Neural cell (in vitro differentiated cells): ENCODE data around the gene AHCYL1. TPM values are rescaled to one million over a fixed set of nuclear protein-coding genes. Genes with fewer than 3 reads are reported as not detected.

Source experiments
- H2AFZ ChIP-seq: fragments of 200-600, 300-800 bp; sonication (generic), shearing (Covaris generic); 2 replicates; pipeline ENCODE4 v1.6.0; 2014; ENCODE audit warnings: low read depth, mild to moderate bottlenecking, antibody characterized with exemption, low read length, moderate library complexity
- H3F3A ChIP-seq: fragments of 200-600 bp; shearing (Covaris generic); 2 replicates; pipeline ENCODE4 v1.6.1; 2016; ENCODE audit warnings: mild to moderate bottlenecking, moderate library complexity, mixed read lengths, antibody characterized with exemption, low read length; ENCODE audit not compliant: insufficient read depth, poor library complexity, severe bottlenecking
- H3K27ac ChIP-seq: fragments of 200-600, 300-800 bp; sonication (generic), shearing (Covaris generic); 2 replicates; pipeline ENCODE4 v1.5.1; 2014; ENCODE audit warnings: mild to moderate bottlenecking, low read length, moderate library complexity
- H3K27me3 ChIP-seq: fragments of 300-800, 200-600 bp; sonication (generic), shearing (Covaris generic); 2 replicates; pipeline ENCODE4 v1.6.0; 2014; ENCODE audit warnings: mild to moderate bottlenecking, low read depth, low read length, moderate library complexity; ENCODE audit not compliant: insufficient read depth
- H3K36me3 ChIP-seq: fragments of 300-800, 200-600 bp; sonication (generic), shearing (Covaris generic); 2 replicates; pipeline ENCODE4 v1.5.1; 2014; ENCODE audit warnings: mild to moderate bottlenecking, antibody characterized with exemption, low read length, moderate library complexity; ENCODE audit not compliant: insufficient read depth
- H3K4me2 ChIP-seq: fragments of 300-800, 200-600 bp; sonication (generic), shearing (Covaris generic); 2 replicates; pipeline ENCODE4 v1.6.0; 2014; ENCODE audit warnings: mild to moderate bottlenecking, low read length
- H3K4me3 ChIP-seq: fragments of 300-800, 200-600 bp; sonication (generic), shearing (Covaris generic); 2 replicates; pipeline ENCODE4 v1.5.1; 2014; ENCODE audit warnings: mild to moderate bottlenecking, low read length, moderate library complexity
- H3K79me2 ChIP-seq: fragments of 200-600 bp; shearing (Covaris generic); replicated peaks from 2 replicates; pipeline ENCODE4 v1.6.0; 2014; ENCODE audit warnings: mild to moderate bottlenecking, low read length, moderate library complexity; ENCODE audit not compliant: insufficient read depth
- H3K9ac ChIP-seq: fragments of 300-800, 200-600 bp; sonication (generic), shearing (Covaris generic); 2 replicates; pipeline ENCODE4 v1.6.1; 2016; ENCODE audit warnings: mild to moderate bottlenecking, low read length, mixed read lengths
- H3K9me2 ChIP-seq: fragments of 200-600 bp; shearing (Covaris generic); 2 replicates; pipeline ENCODE4 v1.6.1; 2016; ENCODE audit warnings: mild to moderate bottlenecking, low read length, mixed read lengths; ENCODE audit not compliant: insufficient read depth
- H3K9me3 ChIP-seq: fragments of 200-600, 300-800 bp; sonication (generic), shearing (Covaris generic); 2 replicates; pipeline ENCODE4 v1.6.1; 2016; ENCODE audit warnings: mild to moderate bottlenecking, mixed run types, low read length, moderate library complexity, mixed read lengths
- H4K20me1 ChIP-seq: fragments of 200-600 bp; shearing (Covaris generic); 2 replicates; pipeline ENCODE4 v1.6.1; 2016; ENCODE audit warnings: mild to moderate bottlenecking, mixed run types; ENCODE audit not compliant: insufficient read depth
- POLR2AphosphoS5 ChIP-seq: IDR thresholded peaks from 2 replicates; pipeline ENCODE4 v1.6.1; 2012
- RAD21 ChIP-seq: fragments of 450-650 bp; conservative IDR thresholded peaks from 2 replicates; pipeline ENCODE4 v1.6.1; 2014; ENCODE audit warnings: antibody characterized with exemption, mild to moderate bottlenecking, moderate library complexity
- polyA plus RNA-seq: library from polyadenylated mRNA; depleted of rRNA; stranded (reverse); fragments of >200 nt; gene quantifications from 2 replicates; pipeline ENCODE4 v1.2.3, GENCODE V29; 2014

AHCYL1 gene
- polyA plus RNA-seq, 1 donor from 2014 or later: 48.7 TPM

DNA sequence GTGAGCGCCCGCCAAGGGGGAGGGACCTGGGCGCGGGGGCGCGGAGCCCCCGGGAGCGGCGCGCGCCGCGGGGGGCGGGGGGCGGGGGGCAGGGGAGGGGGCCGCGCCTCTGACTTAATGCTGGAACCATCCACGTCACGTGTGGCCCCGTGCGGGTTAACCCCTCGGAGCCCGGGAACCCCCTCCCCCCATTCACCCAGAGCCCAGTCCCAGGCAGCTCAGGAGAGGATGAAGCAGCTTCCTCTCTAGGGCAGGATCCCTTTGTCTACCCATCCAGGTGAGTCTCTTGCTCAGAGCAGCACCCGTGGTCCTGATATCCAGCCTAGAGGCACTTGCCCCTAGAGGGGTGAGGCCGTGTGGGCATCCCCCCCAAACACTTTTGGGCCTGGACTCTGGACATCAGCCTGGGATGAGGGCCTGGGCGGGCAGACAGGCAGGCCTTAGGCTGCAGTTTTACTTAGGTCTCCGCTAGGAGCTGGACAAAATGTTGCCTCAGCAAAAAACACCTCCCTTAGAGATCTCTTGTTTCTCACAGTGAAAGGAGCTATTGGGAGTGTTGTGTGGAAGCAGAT is 86.2 kb downstream of the AHCYL1 start, which contains the start of gene ALX3:
TSS of gene ALX3 (minus strand) at position 2 of the 572 bp plus-strand sequence. CDS start 60 bp downstream, outside the sequence.
- no peaks in the 10 kb centered on the region for H3K36me3 ChIP-seq
- H3K4me2 ChIP-seq: no peak within 1 kb of the TSS
- no peak within 1 kb of the TSS for H3K9ac ChIP-seq
- H3F3A ChIP-seq: no peaks in the 10 kb centered on the region
- H4K20me1 ChIP-seq: no peaks in the 10 kb centered on the region
- H3K79me2 ChIP-seq: no peaks in the 10 kb centered on the region
- H3K4me3 ChIP-seq: no peak within 1 kb of the TSS
- H3K27ac ChIP-seq: no peak within 1 kb of the TSS
- H3K9me2 ChIP-seq: no peaks in the 10 kb centered on the region
- TF ChIP-seq POLR2AphosphoS5 (peak; percentile 3), RAD21 (no peak)
- no peaks in the 10 kb centered on the region for H3K9me3 ChIP-seq
- H2AFZ ChIP-seq: no peak within 1 kb of the TSS
- peaks cover 90% of the 10 kb centered on the region for H3K27me3 ChIP-seq

Other genes starting within 250 kb of the AHCYL1 start
- 150 and 195 TPM in 2 replicates for gene GSTM3, start 243.7 kb upstream of the AHCYL1 start, polyA plus RNA-seq
- not detected in 2 replicates for gene EPS8L3, start 220.8 kb upstream of the AHCYL1 start, polyA plus RNA-seq
- gene CSF1, start 73.9 kb upstream of the AHCYL1 start, polyA plus RNA-seq: 0.08 and 0.30 TPM in 2 replicates
- 178 and 197 TPM in 2 replicates for gene STRIP1, start 49.9 kb downstream of the AHCYL1 start, polyA plus RNA-seq
- gene ALX3, start 85.9 kb downstream of the AHCYL1 start, polyA plus RNA-seq: not detected in 2 replicates
- not detected in 2 replicates for gene UBL4B, start 127.7 kb downstream of the AHCYL1 start, polyA plus RNA-seq
- gene SLC6A17, start 165.7 kb downstream of the AHCYL1 start, polyA plus RNA-seq: 3.5 TPM in 2 replicates
- gene KCNC4, start 225.5 kb downstream of the AHCYL1 start, polyA plus RNA-seq: 0.52 and 0.57 TPM in 2 replicates